OCI-LY3 (cell line): Measurements from ENCODE around the gene WAS.

Experiments
- EZH2phosphoT487 ChIP-seq: fragments of 200-600 bp; shearing (Covaris generic); IDR thresholded peaks from 2 replicates; pipeline ENCODE4 v1.6.1; 2018; ENCODE audit warnings: antibody characterized with exemption, mixed run types, low read depth
- TF ChIP-seq, protein P1 (sequence below): fragments of 200-600, 300-600 bp; sonication (generic); IDR thresholded peaks from 2 replicates; pipeline ENCODE4 v1.5.1; 2014; ENCODE audit warnings: antibody characterized with exemption, low read length, low read depth

DNA sequence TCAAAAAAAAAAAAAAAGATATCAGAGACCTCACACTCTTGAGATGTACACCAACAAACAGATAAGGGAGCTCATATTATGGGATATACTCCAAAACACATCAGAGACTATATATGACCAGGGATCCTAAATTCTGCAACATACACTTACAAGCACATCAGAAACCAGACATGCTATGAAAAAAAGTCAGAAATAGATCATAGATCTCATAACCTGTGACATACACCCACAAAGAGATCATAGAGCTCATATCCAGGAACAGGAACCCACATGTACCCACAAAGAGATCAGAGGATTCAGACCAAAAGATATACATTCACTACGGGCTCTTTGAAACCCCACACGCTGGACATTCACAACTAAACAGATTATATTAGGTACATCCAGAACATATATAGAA is 43.0 kb downstream of the WAS start:
- TF ChIP-seq, protein P1, sequence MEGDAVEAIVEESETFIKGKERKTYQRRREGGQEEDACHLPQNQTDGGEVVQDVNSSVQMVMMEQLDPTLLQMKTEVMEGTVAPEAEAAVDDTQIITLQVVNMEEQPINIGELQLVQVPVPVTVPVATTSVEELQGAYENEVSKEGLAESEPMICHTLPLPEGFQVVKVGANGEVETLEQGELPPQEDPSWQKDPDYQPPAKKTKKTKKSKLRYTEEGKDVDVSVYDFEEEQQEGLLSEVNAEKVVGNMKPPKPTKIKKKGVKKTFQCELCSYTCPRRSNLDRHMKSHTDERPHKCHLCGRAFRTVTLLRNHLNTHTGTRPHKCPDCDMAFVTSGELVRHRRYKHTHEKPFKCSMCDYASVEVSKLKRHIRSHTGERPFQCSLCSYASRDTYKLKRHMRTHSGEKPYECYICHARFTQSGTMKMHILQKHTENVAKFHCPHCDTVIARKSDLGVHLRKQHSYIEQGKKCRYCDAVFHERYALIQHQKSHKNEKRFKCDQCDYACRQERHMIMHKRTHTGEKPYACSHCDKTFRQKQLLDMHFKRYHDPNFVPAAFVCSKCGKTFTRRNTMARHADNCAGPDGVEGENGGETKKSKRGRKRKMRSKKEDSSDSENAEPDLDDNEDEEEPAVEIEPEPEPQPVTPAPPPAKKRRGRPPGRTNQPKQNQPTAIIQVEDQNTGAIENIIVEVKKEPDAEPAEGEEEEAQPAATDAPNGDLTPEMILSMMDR: no peak
- no peak for TF ChIP-seq EZH2phosphoT487
